ENCODE data around the gene EXOC4.

GRCh38 chr7:133638857-133639256 is 386.0 kb downstream of the EXOC4 start:
- TF ChIP-seq CTCF (tag by site-specific recombination; IDR thresholded peaks at IDR 0.05) (no peak), ZNF138 (tag by site-specific recombination; IDR thresholded peaks at IDR 0.05; ENCODE audit: borderline replicate concordance) (no peak), ELK4 (IDR thresholded peaks at IDR 0.05; ENCODE audit: borderline replicate concordance, low read depth, low read length) (no peak), ZNF324 (tag by site-specific recombination; IDR thresholded peaks at IDR 0.05) (no peak)
